Activated B cell treated with CpG ODN at 0.5 μM for 24 hours (primary cell): ENCODE data around the gene TWIST2. TPM values are rescaled to one million over a fixed set of nuclear protein-coding genes. Genes with fewer than 3 reads are reported as not detected.

Experiments used
- ATAC-seq: fragments of 200-7000 bp; cut with Tn5 transposase; one replicate; pipeline ENCODE4 v1.10.0; 2021; ENCODE audit warnings: low read depth, mild to moderate bottlenecking, moderate library complexity
- CTCF ChIA-PET: fragments of 350-600 bp; sonication (Branson Sonifier 250); formaldehyde crosslinking; loops from one replicate; lab custom pipeline; 2021; ENCODE audit warnings: antibody characterized with exemption; lab: Charles Lee
- POLR2A ChIA-PET: fragments of 350-600 bp; sonication (Branson Sonifier 250); formaldehyde crosslinking; loops from one replicate; lab custom pipeline; 2021; ENCODE audit warnings: antibody characterized with exemption; lab: Charles Lee
- DNase-seq: peaks from one replicate; pipeline ENCODE4 v3.0.0; 2022
- H3K27ac Mint-ChIP-seq: one replicate; pipeline ENCODE4 v1.8.0; 2020; ENCODE audit warnings: mixed read lengths
- H3K27me3 Mint-ChIP-seq: one replicate; pipeline ENCODE4 v1.8.0; 2021; ENCODE audit warnings: mixed read lengths
- H3K36me3 Mint-ChIP-seq: one replicate; pipeline ENCODE4 v1.8.0; 2021; ENCODE audit warnings: low read depth, mixed read lengths
- H3K4me1 Mint-ChIP-seq: one replicate; pipeline ENCODE4 v1.8.0; 2021; ENCODE audit warnings: mixed read lengths
- H3K4me3 Mint-ChIP-seq: one replicate; pipeline ENCODE4 v1.8.0; 2020; ENCODE audit warnings: mild to moderate bottlenecking, mixed read lengths
- H3K9me3 Mint-ChIP-seq: one replicate; pipeline ENCODE4 v1.8.0; 2020; ENCODE audit warnings: mixed read lengths
- intact Hi-C: fragments of 100-400 bp; cut with micrococcal nuclease; formaldehyde crosslinking; loops from one replicate; pipeline ENCODE4 v1.15.1; 2024
- total RNA-seq: library from RNA; stranded (reverse); gene quantifications from 2 replicates; pipeline ENCODE4 v1.2.3, GENCODE V29; 2022
- TF ChIP-seq, protein P1 (sequence below): fragments of 200-600 bp; IDR thresholded peaks from one replicate; pipeline ENCODE4 v1.8.0; 2022; ENCODE audit warnings: antibody characterized with exemption, mild to moderate bottlenecking

Gene TWIST2
- total RNA-seq, 1 donor from 2014 or later: not detected

GRCh38 chr2:238941262-238941792 is 93.4 kb downstream of the TWIST2 start:
- Mint-ChIP-seq H3K4me3 (no peak overlapping the region), H3K4me1 (no peaks in the 10 kb centered on the region), H3K9me3 (no peaks in the 10 kb centered on the region), H3K27me3 (no peaks in the 10 kb centered on the region), H3K27ac (no peak overlapping the region), H3K36me3 (no peaks in the 10 kb centered on the region)
- ATAC-seq (no peak), DNase-seq (no peak)
- intact Hi-C loops: no loop called here
- TF ChIP-seq, protein P1, sequence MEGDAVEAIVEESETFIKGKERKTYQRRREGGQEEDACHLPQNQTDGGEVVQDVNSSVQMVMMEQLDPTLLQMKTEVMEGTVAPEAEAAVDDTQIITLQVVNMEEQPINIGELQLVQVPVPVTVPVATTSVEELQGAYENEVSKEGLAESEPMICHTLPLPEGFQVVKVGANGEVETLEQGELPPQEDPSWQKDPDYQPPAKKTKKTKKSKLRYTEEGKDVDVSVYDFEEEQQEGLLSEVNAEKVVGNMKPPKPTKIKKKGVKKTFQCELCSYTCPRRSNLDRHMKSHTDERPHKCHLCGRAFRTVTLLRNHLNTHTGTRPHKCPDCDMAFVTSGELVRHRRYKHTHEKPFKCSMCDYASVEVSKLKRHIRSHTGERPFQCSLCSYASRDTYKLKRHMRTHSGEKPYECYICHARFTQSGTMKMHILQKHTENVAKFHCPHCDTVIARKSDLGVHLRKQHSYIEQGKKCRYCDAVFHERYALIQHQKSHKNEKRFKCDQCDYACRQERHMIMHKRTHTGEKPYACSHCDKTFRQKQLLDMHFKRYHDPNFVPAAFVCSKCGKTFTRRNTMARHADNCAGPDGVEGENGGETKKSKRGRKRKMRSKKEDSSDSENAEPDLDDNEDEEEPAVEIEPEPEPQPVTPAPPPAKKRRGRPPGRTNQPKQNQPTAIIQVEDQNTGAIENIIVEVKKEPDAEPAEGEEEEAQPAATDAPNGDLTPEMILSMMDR: no peak
- ChIA-PET CTCF (no interaction called here), POLR2A (no interaction called here)

DNA sequence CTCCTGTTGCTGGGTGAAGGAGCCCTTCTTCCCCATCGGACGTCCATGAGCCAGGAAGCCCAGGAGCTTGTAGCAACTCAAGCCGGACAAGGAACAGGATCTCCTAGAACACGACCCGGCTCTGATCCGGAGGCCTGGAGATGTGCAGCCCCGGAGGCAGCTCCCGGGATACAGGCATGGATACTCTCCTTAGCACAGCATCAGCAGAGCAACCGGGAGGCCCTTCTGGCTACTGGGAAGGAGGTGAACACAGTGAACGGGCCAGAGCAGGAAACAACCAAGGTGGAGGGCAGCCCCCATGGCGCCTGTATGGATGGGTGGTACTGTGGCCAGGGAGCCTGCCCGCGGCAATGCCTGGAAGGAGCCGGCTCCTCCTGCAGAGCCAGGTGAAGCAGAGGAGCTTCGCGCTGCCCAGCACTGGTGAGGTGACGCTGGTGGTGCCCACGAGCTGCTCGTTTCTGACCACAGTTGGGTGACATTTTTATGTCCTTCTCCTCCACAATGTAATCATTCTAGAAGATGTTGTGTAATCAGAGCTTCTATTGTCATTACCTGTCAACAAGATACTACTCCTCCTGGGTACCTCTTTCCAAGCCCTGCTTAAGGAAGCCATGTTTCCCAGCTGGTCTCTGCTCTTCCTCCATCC is 94.3 kb downstream of the TWIST2 start:
- Mint-ChIP-seq H3K4me1 (no peaks in the 10 kb centered on the region), H3K4me3 (no peak overlapping the region), H3K36me3 (no peaks in the 10 kb centered on the region), H3K27ac (no peak overlapping the region), H3K27me3 (no peaks in the 10 kb centered on the region), H3K9me3 (no peaks in the 10 kb centered on the region)
- DNase-seq (no peak), ATAC-seq (no peak)
- intact Hi-C loops: no loop called here
- POLR2A ChIA-PET: no interaction called here
- TF ChIP-seq, protein P1: no peak
- CTCF ChIA-PET: no interaction called here

- ChIA-PET CTCF (no interaction called here), POLR2A (no interaction called here)
- Mint-ChIP-seq H3K27ac (no peak overlapping the region), H3K4me1 (no peaks in the 10 kb centered on the region), H3K9me3 (no peaks in the 10 kb centered on the region), H3K4me3 (no peak overlapping the region), H3K36me3 (no peaks in the 10 kb centered on the region), H3K27me3 (no peaks in the 10 kb centered on the region)
- no peak for ATAC-seq
- TF ChIP-seq, protein P1: no peak
- intact Hi-C loops: no loop called here
- DNase-seq: no peak
Measured at GRCh38 chr2:238942726-238943300, 94.9 kb downstream of the TWIST2 start.

GRCh38 chr2:238943338-238944067 is 95.6 kb downstream of the TWIST2 start:
- ChIA-PET CTCF (no interaction called here), POLR2A (interaction anchor here (0.5 kb wide), 1 partner anchor 166 kb away, joined by 3 read pairs; no protein-coding TSS in a partner anchor)
- DNase-seq: no peak
- H3K27me3 Mint-ChIP-seq: no peaks in the 10 kb centered on the region
- no peak for ATAC-seq
- H3K9me3 Mint-ChIP-seq: no peaks in the 10 kb centered on the region
- H3K4me3 Mint-ChIP-seq: no peak overlapping the region
- TF ChIP-seq, protein P1: no peak
- no peaks in the 10 kb centered on the region for H3K36me3 Mint-ChIP-seq
- intact Hi-C loops: no loop called here
- H3K27ac Mint-ChIP-seq: no peak overlapping the region
- H3K4me1 Mint-ChIP-seq: no peaks in the 10 kb centered on the region
